NT2/D1 (cell line): ENCODE results near the gene PROK1.

Experiments
- SUZ12 ChIP-seq: IDR thresholded peaks from 2 replicates; pipeline ENCODE4 v1.6.1; 2011; ENCODE audit not compliant: insufficient read length, insufficient read depth; ENCODE audit errors: extremely low read depth
- YY1 ChIP-seq: IDR thresholded peaks from 2 replicates; pipeline ENCODE4 v1.6.1; 2011; ENCODE audit not compliant: insufficient read length, insufficient read depth
- ZNF274 ChIP-seq: IDR thresholded peaks from 2 replicates; pipeline ENCODE4 v1.6.1; 2011; ENCODE audit warnings: mild to moderate bottlenecking, low read depth, low read length

GRCh38 chr1:110455151-110455550 lies 4.2 kb downstream of the PROK1 start:
- TF ChIP-seq YY1 (no peak), SUZ12 (no peak), ZNF274 (no peak)
